HL-60/S4 treated with phorbol 12-myristate 13-acetate at 8.2 ng/mL for 4 days and 3 days (cell line): Measurements from ENCODE around the gene COA7.

Source experiments
- in situ Hi-C: fragments of 300-500 bp; cut with MboI; formaldehyde crosslinking; loops from 2 replicates; pipeline ENCODE4 v1.15.0; 2022; ENCODE audit warnings: low sequenced_read_pairs

Gene COA7

DNA sequence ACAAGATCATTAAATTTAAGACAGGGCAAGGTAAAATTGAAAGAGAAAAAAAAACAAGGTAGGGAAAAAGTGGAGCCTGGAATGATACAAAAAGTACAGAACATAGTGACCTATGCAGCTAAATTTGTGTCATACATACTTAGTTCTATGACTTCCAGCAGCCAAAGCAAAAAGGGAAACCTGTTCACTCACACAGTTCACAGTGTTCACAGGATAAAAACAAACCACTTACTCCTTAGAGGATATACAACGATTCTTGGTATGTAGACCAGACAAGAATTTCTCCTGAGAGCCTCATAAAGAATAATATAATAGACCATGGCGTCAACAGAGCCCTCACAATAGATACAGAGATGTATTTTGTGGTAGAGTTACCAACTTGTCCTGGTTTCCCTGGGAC, 27.5 kb downstream of the COA7 start:
- in situ Hi-C loops: no loop called here

- in situ Hi-C loops: no loop called here
These were observed 28.5 kb downstream of the COA7 start for GRCh38 chr1:52669696-52670095.

- in situ Hi-C loops: no loop called here
These were observed 29.4 kb downstream of the COA7 start for GRCh38 chr1:52668711-52669110.

DNA sequence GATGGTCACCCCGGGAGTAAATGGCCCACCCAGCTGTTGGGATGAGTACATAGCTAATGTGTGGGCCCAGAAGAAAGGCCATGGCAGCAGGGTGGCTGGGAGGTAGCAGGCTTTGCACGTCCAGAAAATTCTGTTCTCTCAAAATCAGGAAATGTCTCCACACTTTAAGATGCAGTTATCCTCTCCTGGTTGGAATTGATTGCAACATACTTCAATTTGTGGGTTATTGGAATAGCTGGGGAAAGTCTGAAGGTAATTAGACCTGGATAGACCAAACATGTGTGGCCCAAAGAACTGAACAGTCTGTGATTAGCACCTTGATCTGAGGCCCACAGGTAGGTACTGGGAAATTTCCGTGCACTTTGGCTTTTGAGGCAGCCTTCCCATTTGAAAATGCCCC, 30.2 kb downstream of the COA7 start:
- in situ Hi-C loops: no loop called here

DNA sequence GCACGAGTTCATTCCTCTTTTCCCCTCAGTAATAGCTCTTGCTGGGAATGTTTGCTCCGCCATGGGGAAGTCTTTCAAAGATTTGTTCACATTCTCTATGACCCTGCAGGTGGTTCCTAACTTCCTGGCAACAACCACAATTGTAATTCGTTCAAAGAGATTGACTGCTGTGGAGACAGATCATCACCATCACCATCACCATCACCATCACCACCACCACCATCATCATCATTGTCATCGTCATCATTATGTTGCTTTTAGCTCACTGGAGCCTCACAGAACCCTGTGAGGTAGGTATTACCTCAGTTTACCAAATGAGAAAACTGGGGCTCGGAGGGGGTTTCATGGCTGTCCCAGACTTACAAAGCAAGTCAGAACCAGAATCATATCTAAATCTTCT, 30.9 kb downstream of the COA7 start:
- in situ Hi-C loops: no loop called here

DNA sequence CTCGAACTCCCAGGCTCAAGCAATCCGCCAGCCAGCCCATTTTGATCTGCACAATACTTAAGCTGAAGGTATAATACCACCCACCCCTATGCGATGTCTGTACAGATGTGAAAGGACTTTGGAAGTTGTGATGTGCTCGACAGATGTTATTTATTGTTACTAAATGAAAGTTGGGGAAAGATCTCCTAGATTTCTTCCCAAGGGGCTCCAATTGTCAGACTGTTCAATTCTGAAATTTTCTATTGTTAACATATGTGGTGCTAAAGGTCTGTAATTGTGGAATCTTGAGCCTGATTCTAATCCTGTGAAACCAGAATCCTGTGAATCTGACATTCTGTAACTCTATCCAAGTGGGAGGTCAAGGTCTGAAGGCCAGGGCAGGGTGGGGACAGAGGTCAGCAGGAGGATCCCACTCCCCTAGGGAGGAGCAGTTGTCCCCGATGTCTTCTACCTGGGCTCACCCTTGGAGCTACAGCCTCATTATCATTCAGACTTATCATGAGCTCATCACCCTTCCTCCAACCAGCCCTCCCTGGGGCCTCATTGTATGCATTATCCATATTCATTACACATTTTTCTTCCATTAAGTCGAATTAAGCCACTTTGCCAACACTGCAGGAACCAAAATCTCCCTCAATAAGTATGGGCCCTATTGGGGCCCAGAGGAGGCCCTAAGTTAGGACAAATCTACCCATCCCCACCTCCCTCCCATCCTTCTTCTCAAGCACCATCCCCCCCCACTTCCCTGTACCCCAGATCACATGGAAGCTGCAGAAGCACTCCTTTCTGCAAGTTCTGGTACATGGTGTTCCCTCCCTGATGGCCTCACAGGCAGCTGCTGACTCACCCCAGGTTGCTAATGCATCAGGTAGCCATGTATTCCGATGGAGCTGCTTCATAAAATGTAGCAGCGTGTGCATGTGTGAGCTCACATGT, 32.9 kb downstream of the COA7 start:
- in situ Hi-C loops: no loop called here

- in situ Hi-C loops: no loop called here
These were observed 34.4 kb downstream of the COA7 start for GRCh38 chr1:52663716-52664115.

- in situ Hi-C loops: no loop called here
These were observed 35.4 kb downstream of the COA7 start for GRCh38 chr1:52662645-52663313.

GRCh38 chr1:52660807-52661206, 37.3 kb downstream of the COA7 start:
- in situ Hi-C loops: no loop called here

- in situ Hi-C loops: no loop called here
These were observed 38.1 kb downstream of the COA7 start for GRCh38 chr1:52659851-52660596.

DNA sequence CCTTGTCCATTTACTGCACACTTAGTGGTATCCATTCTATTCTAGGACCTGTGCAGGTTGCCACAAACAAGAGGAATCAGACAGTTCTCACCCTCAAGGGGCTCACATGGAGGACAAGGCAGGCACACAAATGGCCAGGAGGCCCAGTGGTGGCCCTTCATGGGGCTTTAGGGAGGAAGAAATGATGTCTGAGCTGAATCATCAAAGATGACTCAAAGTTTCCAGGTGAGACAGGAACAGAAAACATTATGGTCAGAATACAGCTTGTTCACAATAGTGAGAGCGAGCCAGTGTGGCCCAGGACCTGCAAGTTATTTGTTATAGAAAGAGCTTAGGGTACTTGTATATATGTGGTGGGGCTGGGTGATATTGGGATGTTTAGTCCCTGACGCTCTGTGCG, 38.8 kb downstream of the COA7 start:
- in situ Hi-C loops: no loop called here

DNA sequence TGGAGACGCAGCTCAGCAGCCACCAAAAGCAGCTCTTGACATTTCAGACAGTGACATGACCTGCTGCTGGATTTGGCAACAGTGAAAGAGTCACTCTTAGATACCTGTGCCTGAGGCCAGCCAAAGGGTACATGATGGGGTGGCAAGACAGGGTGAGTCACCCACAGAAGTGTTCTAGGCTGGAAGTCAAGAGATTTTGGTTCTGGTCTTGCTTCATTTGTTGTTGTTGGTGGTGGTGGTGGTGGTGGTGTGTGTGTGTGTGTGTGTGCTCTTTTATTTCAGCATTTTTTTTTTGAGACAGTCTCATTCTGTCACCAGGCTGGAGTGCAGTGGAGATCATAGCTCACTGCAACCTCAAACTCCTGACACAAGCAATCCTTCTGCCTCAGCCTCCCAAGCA, 39.4 kb downstream of the COA7 start:
- in situ Hi-C loops: no loop called here

- in situ Hi-C loops: no loop called here
These were observed 40.4 kb downstream of the COA7 start for GRCh38 chr1:52657702-52658101.

DNA sequence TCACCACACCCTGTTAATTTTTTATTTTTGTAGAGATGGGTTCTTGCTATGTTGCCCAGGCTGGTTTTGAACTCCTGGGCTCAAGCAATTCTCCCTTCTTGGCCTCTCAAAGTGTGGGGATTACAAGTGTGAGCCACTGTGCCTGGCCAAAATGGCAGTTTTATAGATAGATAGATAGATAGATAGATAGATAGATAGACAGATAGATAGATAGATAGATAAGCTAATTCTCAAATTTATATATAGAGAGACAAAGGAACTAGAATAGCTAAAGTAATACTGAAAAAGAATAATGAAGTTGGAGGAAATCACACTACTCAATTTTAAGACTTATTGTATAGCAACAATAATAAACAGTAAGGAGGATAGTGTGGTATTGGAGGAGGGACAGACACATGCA, 44.1 kb downstream of the COA7 start:
- in situ Hi-C loops: no loop called here

- in situ Hi-C loops: no loop called here
These were observed 44.8 kb downstream of the COA7 start for GRCh38 chr1:52653207-52653849.

- in situ Hi-C loops: no loop called here
These were observed 46.2 kb downstream of the COA7 start for GRCh38 chr1:52651904-52652303.

DNA sequence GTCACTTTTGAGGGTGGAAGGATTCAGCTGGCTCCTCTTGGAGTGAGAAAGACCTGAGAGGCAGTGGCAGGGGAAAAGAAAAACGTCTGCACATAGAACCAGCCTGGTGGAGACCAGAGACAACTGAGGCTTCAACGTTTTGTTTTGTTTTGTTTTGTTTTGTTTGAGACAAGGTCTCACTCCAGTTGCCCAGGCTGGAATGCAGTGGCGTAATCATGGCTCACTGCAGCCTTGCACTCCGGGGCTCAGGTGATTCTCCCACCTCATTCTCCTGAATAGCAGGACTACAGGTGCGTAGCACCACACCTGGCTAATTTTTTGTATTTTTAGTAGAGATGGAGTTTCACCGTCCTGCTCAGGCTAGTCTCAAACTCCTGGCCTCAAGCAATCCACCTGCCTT, 52.9 kb downstream of the COA7 start:
- in situ Hi-C loops: no loop called here

DNA sequence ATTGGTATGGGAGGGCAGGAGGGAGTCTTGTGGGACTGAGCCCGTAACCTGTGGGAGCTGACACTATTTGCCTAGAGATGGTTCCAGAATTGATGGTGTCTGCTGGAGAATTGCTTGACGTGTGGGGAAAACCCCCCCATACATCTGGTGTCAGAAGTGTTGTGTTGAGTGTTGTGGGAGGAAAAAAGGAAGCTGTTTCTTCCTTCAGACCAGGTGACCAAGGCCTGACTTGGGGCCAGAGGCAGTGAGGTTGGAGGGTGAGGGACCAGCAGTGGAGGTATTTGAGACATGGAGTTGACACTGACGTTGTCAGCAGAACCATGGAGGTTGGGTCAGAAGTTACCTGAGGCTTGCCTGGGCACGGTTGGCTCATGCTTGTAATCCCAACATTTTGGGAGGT, 56.8 kb downstream of the COA7 start:
- in situ Hi-C loops: no loop called here

DNA sequence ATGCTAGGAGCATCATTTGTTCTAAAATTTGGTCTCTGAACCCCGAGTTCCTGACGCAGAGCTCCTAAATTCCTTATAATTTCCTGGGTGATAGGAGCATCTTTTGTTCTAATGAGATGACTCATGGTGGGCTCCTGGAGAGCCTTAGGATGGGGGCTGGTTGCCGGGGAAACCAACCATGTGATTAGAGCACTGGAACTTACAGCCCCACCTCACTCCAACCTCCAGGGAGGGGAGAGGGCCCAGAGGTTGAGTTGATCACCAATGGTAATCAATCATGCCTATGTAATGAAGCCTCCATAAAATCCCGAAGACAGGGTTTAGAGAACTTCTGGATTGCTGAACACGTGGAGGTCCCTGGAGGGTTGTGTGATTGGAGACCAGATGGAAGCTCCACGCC, 57.5 kb downstream of the COA7 start:
- in situ Hi-C loops: no loop called here

DNA sequence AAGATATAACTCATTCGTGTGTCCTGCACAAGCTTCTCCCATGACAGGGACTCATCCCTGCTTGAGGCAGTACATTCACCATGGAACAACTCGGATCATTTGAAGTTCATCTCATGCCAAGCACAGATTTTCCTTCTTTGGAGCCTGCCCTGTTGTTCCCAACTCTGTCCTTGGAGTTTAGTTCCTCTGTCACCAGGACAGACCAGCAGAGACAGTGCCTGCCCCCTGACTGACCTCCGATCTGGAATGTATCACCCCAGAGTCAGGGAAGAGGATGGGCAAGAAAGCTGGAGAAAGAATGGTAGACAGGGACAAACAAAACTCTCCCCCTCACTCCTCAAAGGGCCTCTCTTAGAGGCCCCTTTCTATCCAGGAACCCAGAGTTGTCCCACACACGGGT, 60.2 kb downstream of the COA7 start:
- in situ Hi-C loops: no loop called here
